GM10266 (cell line): ENCODE results near the gene PHLDB1.

ENCODE experiments used
- DNase-seq: peaks from one replicate; pipeline ENCODE4 v3.0.0; 2012; ENCODE audit errors: extremely low spot score
- CTCF ChIP-seq: IDR thresholded peaks from 2 replicates; pipeline ENCODE4 v1.5.1; 2012; ENCODE audit warnings: mild to moderate bottlenecking, low read depth; ENCODE audit not compliant: control insufficient read depth, insufficient read depth; ENCODE audit errors: missing control alignments

The PHLDB1 gene

GRCh38 chr11:118703563-118704106 lies 96.2 kb downstream of the PHLDB1 start:
- DNase-seq, result no peak
- TF ChIP-seq CTCF, result no peak

GRCh38 chr11:118705111-118705741 lies 97.8 kb downstream of the PHLDB1 start:
- TF ChIP-seq CTCF, result no peak
- DNase-seq, result no peak

GRCh38 chr11:118705791-118706545 lies 98.6 kb downstream of the PHLDB1 start:
- no peak for DNase-seq
- TF ChIP-seq CTCF, result no peak

- no peak for DNase-seq
- TF ChIP-seq CTCF, result no peak
Measured at GRCh38 chr11:118706546-118706825, 99.1 kb downstream of the PHLDB1 start.
